ENCODE results near the gene CCDC124.

- TF ChIP-seq CTCF (IDR thresholded peaks at IDR 0.05) (no peak), POLR2A (IDR thresholded peaks at IDR 0.05) (no peak)
Observed at GRCh38 chr19:17948931-17949930, 16.4 kb downstream of the CCDC124 start.

All from thyroid gland (tissue), 4 donors.